Spleen (tissue), 7 donors: Measurements from ENCODE around the gene SLC25A13.

Source experiments
- CTCF ChIP-seq, 11 experiments: fragments of 200-600 bp in 7 of 11; fragments of 450-650 bp in 4 of 11; sonication (generic) in 4 of 11; IDR thresholded peaks in 8 of 11; conservative IDR thresholded peaks in 3 of 11; 1 replicate in 7 of 11; 2 replicates in 4 of 11; pipeline versions ENCODE4 v1.4.0 to v1.8.0; 2016 to 2021; ENCODE audit warnings: antibody characterized with exemption in 11 of 11, inconsistent platforms in 4 of 11, mild to moderate bottlenecking in 1 of 11
- POLR2A ChIP-seq, 3 donors: fragments of 450-650 bp; IDR thresholded peaks; one replicate each; pipeline ENCODE4 v1.5.1; 2017; ENCODE audit warnings: antibody characterized with exemption in 3 of 3, mild to moderate bottlenecking in 1 of 3
- donor health status: DM: no; HTN: no; CAD: no; lungs with moderate emphysema.
- donor health status: DM: no; HTN: no; CAD: no.
- donor health status: DM: no; HTN: no; CAD: no.

- TF ChIP-seq CTCF (IDR thresholded peaks at IDR 0.05 in 8 of 11, conservative IDR thresholded peaks at IDR 0.05 in 3 of 11): no peak
- no peak for TF ChIP-seq POLR2A (IDR thresholded peaks at IDR 0.05)
Measured at GRCh38 chr7:96332325-96332724, 10.4 kb upstream of the SLC25A13 start.
